K562 (cell line): Measurements from ENCODE around the gene NOS2. TPM values are rescaled to one million over a fixed set of nuclear protein-coding genes. Genes with fewer than 3 reads are reported as not detected.
"Not testable (repeated sequence)": the region's sequence is repeated elsewhere in the genome, so short reads cannot be mapped to it uniquely, and the experiment has no call there.

Source experiments
- ATAC-seq: fragments of 200-7000 bp; cut with Tn5 transposase; 3 replicates; pipeline ENCODE4 v1.9.1; 2020; ENCODE audit warnings: moderate library complexity
- BruUV-seq: library from RNA; stranded (reverse); fragments of 400-500 nt; replicated peaks from 2 replicates; lab custom pipeline; 2021; lab: Mats Ljungman, UMichigan
- CTCF ChIA-PET: fragments of 300-600 bp; formaldehyde crosslinking; extraction: SDS; loops from one replicate; lab custom pipeline; 2021; ENCODE audit warnings: low intra/inter-chr PET ratio; lab: Yijun Ruan, JAX
- POLR2A ChIA-PET: fragments of 300-600, 350-650 bp; sonication (Branson Sonifier 250); formaldehyde crosslinking; extraction: SDS; loops from one replicate; lab custom pipeline; 2021; ENCODE audit warnings: antibody characterized with exemption, inconsistent platforms; lab: Yijun Ruan, JAX
- DNase-seq, 4 experiments: peaks; one replicate each; pipeline versions ENCODE4 v3.0.0 to v3.0.0-alpha.2; 2011 to 2018; ENCODE audit warnings: low spot score in 3 of 4, mixed read lengths in 3 of 4; ENCODE audit errors: extremely low read depth in 1 of 4
- FAIRE-seq: peaks from 2 replicates; lab custom pipeline; 2011; peaks lifted over from hg19 to GRCh38; lab: Jason Lieb, UNC
- H2AFZ ChIP-seq: 2 replicates; pipeline ENCODE4 v1.6.0; 2011; ENCODE audit warnings: low read depth, low read length, control low read depth, inconsistent platforms
- H3K27ac ChIP-seq: fragments of 200-600 bp; 3 replicates; pipeline ENCODE4 v1.8.0; 2011; ENCODE audit warnings: low read depth, mild to moderate bottlenecking, control low read depth, inconsistent platforms, low read length, moderate library complexity, mixed read lengths; ENCODE audit errors: extremely low read depth
- H3K27me3 ChIP-seq, 2 experiments: fragments of 300-600 bp in 1 of 2; 2 replicates in 1 of 2; 3 replicates in 1 of 2; pipeline versions ENCODE4 v1.6.0 to v1.8.0; 2011; ENCODE audit warnings: inconsistent platforms in 2 of 2, low read length in 2 of 2, mild to moderate bottlenecking in 1 of 2, mixed read lengths in 1 of 2, moderate library complexity in 1 of 2; ENCODE audit not compliant: control insufficient read depth in 2 of 2, insufficient read depth in 2 of 2
- H3K36me3 ChIP-seq: fragments of 300-600 bp; 3 replicates; pipeline ENCODE4 v1.8.0; 2011; ENCODE audit warnings: mild to moderate bottlenecking, low read length, inconsistent platforms; ENCODE audit not compliant: control insufficient read depth, insufficient read depth
- H3K4me1 ChIP-seq, 2 experiments: fragments of 200-600 bp in 1 of 2; replicated peaks in 1 of 2; 2 replicates in 1 of 2; 3 replicates in 1 of 2; pipeline versions ENCODE4 v1.5.1 to v1.8.0; 2011; ENCODE audit warnings: inconsistent platforms in 2 of 2, low read length in 2 of 2, mild to moderate bottlenecking in 1 of 2, mixed read lengths in 1 of 2, moderate library complexity in 1 of 2; ENCODE audit not compliant: control insufficient read depth in 2 of 2, insufficient read depth in 2 of 2
- H3K4me2 ChIP-seq: 2 replicates; pipeline ENCODE4 v1.6.1; 2011; ENCODE audit warnings: low read length, control low read depth, inconsistent platforms, mixed read lengths; ENCODE audit not compliant: insufficient read depth
- H3K4me3 ChIP-seq: fragments of 200-600 bp; sonication (generic), shearing (Covaris generic); 2 replicates; pipeline ENCODE4 v1.5.1; 2016; ENCODE audit warnings: control low read depth, inconsistent platforms
- H3K79me2 ChIP-seq: fragments of 200-600 bp; 3 replicates; pipeline ENCODE4 v1.8.0; 2011; ENCODE audit warnings: low read length, inconsistent platforms; ENCODE audit not compliant: control insufficient read depth, insufficient read depth
- H3K9ac ChIP-seq, 2 experiments: 2 replicates each; pipeline versions ENCODE4 v1.6.0 to v1.6.1; 2011; ENCODE audit warnings: low read depth in 2 of 2, low read length in 2 of 2, control low read depth in 1 of 2, inconsistent platforms in 1 of 2, mild to moderate bottlenecking in 1 of 2, mixed read lengths in 1 of 2; ENCODE audit not compliant: insufficient read depth in 1 of 2
- H3K9me1 ChIP-seq: one replicate; pipeline ENCODE4 v1.6.0; 2011; ENCODE audit warnings: inconsistent platforms, mild to moderate bottlenecking, low read length, moderate library complexity; ENCODE audit not compliant: control insufficient read depth, insufficient read depth
- H3K9me3 ChIP-seq: replicated peaks from 2 replicates; pipeline ENCODE4 v1.5.1; 2011; ENCODE audit warnings: low read depth, low read length, inconsistent platforms; ENCODE audit not compliant: control insufficient read depth, insufficient read depth
- H4K20me1 ChIP-seq: replicated peaks from 2 replicates; pipeline ENCODE4 v1.6.1; 2011; ENCODE audit warnings: low read length, inconsistent platforms, mixed read lengths; ENCODE audit not compliant: control insufficient read depth, insufficient read depth
- BRCA1 ChIP-seq, 2 experiments: fragments of 450-650 bp in 1 of 2; sonication (generic) in 1 of 2; formaldehyde crosslinking in 1 of 2; IDR thresholded peaks; 2 replicates each; pipeline versions ENCODE4 v1.5.0 to v1.6.1; 2017 to 2020; ENCODE audit warnings: mild to moderate bottlenecking in 1 of 2, missing genetic modification reagents in 1 of 2
- BRD4 ChIP-seq: fragments of 200-600 bp; sonication (generic); IDR thresholded peaks from 2 replicates; pipeline ENCODE4 v1.6.1; 2017; ENCODE audit warnings: inconsistent platforms
- EZH2 ChIP-seq: IDR thresholded peaks from 2 replicates; pipeline ENCODE4 v1.6.1; 2012; ENCODE audit warnings: low read depth, mild to moderate bottlenecking, inconsistent platforms, low read length, borderline replicate concordance
- HNRNPUL1 ChIP-seq: fragments of 200-400 bp; formaldehyde crosslinking; IDR thresholded peaks from 2 replicates; pipeline ENCODE4 v1.6.1; 2017; ENCODE audit warnings: low read length
- MEIS2 ChIP-seq: fragments of 450-650 bp; IDR thresholded peaks from 2 replicates; pipeline ENCODE4 v1.6.1; 2014; ENCODE audit warnings: mild to moderate bottlenecking; ENCODE audit not compliant: partially characterized antibody
- RBFOX2 ChIP-seq: fragments of 200-400 bp; formaldehyde crosslinking; IDR thresholded peaks from 2 replicates; pipeline ENCODE4 v1.6.1; 2017; ENCODE audit warnings: low read depth, mild to moderate bottlenecking, low read length, moderate library complexity
- SOX6 ChIP-seq: fragments of 450-650 bp; IDR thresholded peaks from 2 replicates; pipeline ENCODE4 v1.6.1; 2014; ENCODE audit warnings: mild to moderate bottlenecking
- TEAD1 ChIP-seq, 2 experiments: fragments of 450-650 bp in 1 of 2; sonication (generic) in 1 of 2; formaldehyde crosslinking; IDR thresholded peaks; 2 replicates each; pipeline versions ENCODE4 v1.4.0 to v1.8.0; 2020 to 2022; ENCODE audit warnings: mild to moderate bottlenecking in 2 of 2, missing genetic modification reagents in 1 of 2
- ZNF354B ChIP-seq: fragments of 250-450 bp; sonication (Bioruptor Pico); IDR thresholded peaks from 2 replicates; pipeline ENCODE4 v1.4.0; 2020
- ZNF583 ChIP-seq: fragments of 250-450 bp; sonication (Bioruptor Pico); IDR thresholded peaks from 2 replicates; pipeline ENCODE4 v1.4.0; 2020
- WGBS: fragments of 100-300 bp; shearing (Covaris generic); methylation state at CpG from one replicate; pipeline ENCODE4 v1.1.6; 2016; ENCODE audit warnings: low coverage, mixed read lengths; ENCODE audit not compliant: insufficient coverage; ENCODE audit errors: missing lambda C conversion rate; 5-methylcytosine and 5-hydroxymethylcytosine counted together
- in situ Hi-C: fragments of 300-500 bp; cut with MboI; formaldehyde crosslinking; loops from 4 replicates; pipeline ENCODE4 v1.15.0; 2018; ENCODE audit warnings: inconsistent platforms, mixed read lengths
- intact Hi-C: fragments of 100-400 bp; cut with micrococcal nuclease; formaldehyde crosslinking; loops from 2 replicates; pipeline ENCODE4 v1.14.2; 2022
- polyA plus RNA-seq, 8 experiments: library from polyadenylated mRNA; depleted of rRNA in 4 of 8; stranded (reverse) in 5 of 8; unstranded in 3 of 8; fragments of >200 nt; fragmentation: Nextera tagmentation in 2 of 8; fragmentation: Illumina TruSeq in 1 of 8; extraction: Ambion mirVana in 2 of 8; extraction: Trizol in 1 of 8; gene quantifications; 2 replicates each; pipeline versions ENCODE4 v1.2.1 to v1.2.3, GENCODE V29; 2011 to 2014; ENCODE audit warnings: inconsistent platforms in 1 of 8, missing spikeins in 1 of 8
- total RNA-seq, 7 experiments: library from RNA; depleted of rRNA in 6 of 7; stranded (reverse); fragments of >200 nt in 6 of 7; fragmentation: Illumina TruSeq in 2 of 7; extraction: Trizol in 2 of 7; gene quantifications; 2 replicates each; pipeline versions ENCODE4 v1.2.1 to v1.2.3, GENCODE V29; 2011 to 2021; ENCODE audit warnings: low replicate concordance in 1 of 7

Gene NOS2
- total and polyA plus RNA-seq, 9 of the 15 experiments (the other 6 are each of a cell fraction or from before 2014, with no cell fraction given) = not detected

DNA sequence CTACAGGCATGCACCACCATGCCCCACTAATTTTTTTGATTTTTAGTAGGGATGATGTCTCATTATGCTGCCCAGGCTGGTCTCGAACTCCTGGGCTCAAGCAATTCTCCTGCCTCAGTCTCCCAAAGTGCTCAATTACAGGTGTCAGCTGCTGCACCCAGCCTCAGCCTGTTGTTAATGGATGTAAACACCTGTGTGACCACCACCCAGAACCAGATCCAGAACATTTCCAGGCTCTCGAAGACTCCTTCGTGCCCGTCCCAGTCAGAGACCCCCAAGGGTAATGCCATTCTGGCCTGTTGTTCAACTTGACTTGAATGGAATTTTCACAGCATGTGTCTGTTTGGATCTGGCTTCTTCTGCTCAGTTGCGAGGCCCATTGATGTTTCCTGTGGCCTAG, 59.8 kb downstream of the NOS2 start:
- in situ Hi-C loops = loop anchor here (10.0 kb wide), 2 partner anchors 76 to 506 kb away; no protein-coding TSS in a partner anchor
- H3K9me3 ChIP-seq, H3K36me3 ChIP-seq, H4K20me1 ChIP-seq, ATAC-seq, H3K4me1 ChIP-seq, H3K27ac ChIP-seq, H3K9ac ChIP-seq, H3K4me3 ChIP-seq, H3K4me2 ChIP-seq, CTCF ChIA-PET, intact Hi-C loops, BruUV-seq, H3K79me2 ChIP-seq, FAIRE-seq, H3K9me1 ChIP-seq, DNase-seq, H2AFZ ChIP-seq: not testable (repeated sequence)
- peaks cover 0 to 12% of the 10 kb centered on the region in 2 experiments; a peak in 3 of 5 replicates for H3K27me3 ChIP-seq
- 6% methylated on average over 5 of the region's 5 CpGs for WGBS
- POLR2A ChIA-PET = interaction anchor here (1.2 kb wide), 1 partner anchor 110 kb away, joined by 4 read pairs; no protein-coding TSS in a partner anchor

GRCh38 chr17:27733773-27734172, 66.6 kb downstream of the NOS2 start:
- in situ Hi-C loops (no loop called here), intact Hi-C loops (no loop called here)
- CTCF ChIA-PET = no interaction called here
- Histone ChIP-seq H3K27me3 (peaks cover 5 to 6% of the 10 kb centered on the region in 2 experiments; a peak in 4 of 5 replicates), H3K4me3 (no peak overlapping the region), H3K4me2 (no peak overlapping the region), H3K9me1 (no peaks in the 10 kb centered on the region), H3K9ac (no peak overlapping the region), H3K36me3 (no peaks in the 10 kb centered on the region), H3K9me3 (no peaks in the 10 kb centered on the region), H3K79me2 (no peaks in the 10 kb centered on the region), H3K4me1 (no peaks in the 10 kb centered on the region), H3K27ac (no peak overlapping the region), H4K20me1 (no peaks in the 10 kb centered on the region)
- no TSS peak for BruUV-seq
- WGBS = 2% methylated on average over 3 of the region's 3 CpGs
- FAIRE-seq (peak; percentile 35), ATAC-seq (no peak), DNase-seq (no peak)
- TF ChIP-seq ZNF583 (CRISPR knock-in tag) (no peak), HNRNPUL1 (no peak), RBFOX2 (no peak), EZH2 (no peak), BRD4 (no peak), TEAD1 (CRISPR knock-in tag; IDR thresholded peaks at IDR 0.05) (no peak), SOX6 (no peak), BRCA1 (IDR thresholded peaks at IDR 0.05) (no peak), BRCA1 (CRISPR knock-in tag; IDR thresholded peaks at IDR 0.05) (no peak), ZNF354B (CRISPR knock-in tag) (no peak), MEIS2 (no peak)
- TF ChIP-seq, all 486 proteins: peak for 0
- POLR2A ChIA-PET = interaction anchor here (0.6 kb wide), 1 partner anchor 111 kb away, joined by 3 read pairs; no protein-coding TSS in a partner anchor
- no peak overlapping the region for H2AFZ ChIP-seq

GRCh38 chr17:27732746-27733145, 67.6 kb downstream of the NOS2 start:
- in situ Hi-C loops, H4K20me1 ChIP-seq, H3K27me3 ChIP-seq, H3K4me1 ChIP-seq, H3K9me3 ChIP-seq, H3K79me2 ChIP-seq, H3K36me3 ChIP-seq, FAIRE-seq, DNase-seq, H2AFZ ChIP-seq, H3K9me1 ChIP-seq, CTCF ChIA-PET, BruUV-seq, H3K4me3 ChIP-seq, H3K27ac ChIP-seq, H3K4me2 ChIP-seq, H3K9ac ChIP-seq, ATAC-seq, POLR2A ChIA-PET, intact Hi-C loops: not testable (repeated sequence)
